H1 (cell line): Measurements from ENCODE around the gene FOXP4.

Experiments used
- CREB1 ChIP-seq: IDR thresholded peaks from 2 replicates; pipeline ENCODE4 v1.6.1; 2012; ENCODE audit warnings: inconsistent platforms
- EP300 ChIP-seq, 2 experiments: IDR thresholded peaks; 1 replicate in 1 of 2; 2 replicates in 1 of 2; pipeline ENCODE4 v1.6.1; 2011 to 2012; ENCODE audit warnings: low read depth in 2 of 2, low read length in 2 of 2, mild to moderate bottlenecking in 2 of 2, borderline replicate concordance in 1 of 2, inconsistent platforms in 1 of 2, moderate library complexity in 1 of 2
- RAD21 ChIP-seq, 2 experiments: IDR thresholded peaks in 1 of 2; conservative IDR thresholded peaks in 1 of 2; 2 replicates each; pipeline ENCODE4 v1.6.1; 2011; ENCODE audit warnings: low read depth in 2 of 2, low read length in 2 of 2, improper control_type of control experiment in 1 of 2, inconsistent platforms in 1 of 2, mild to moderate bottlenecking in 1 of 2, moderate library complexity in 1 of 2
- SRF ChIP-seq: IDR thresholded peaks from 2 replicates; pipeline ENCODE4 v1.6.1; 2011; ENCODE audit warnings: mild to moderate bottlenecking, low read depth, low read length, moderate library complexity
- YY1 ChIP-seq: IDR thresholded peaks from 2 replicates; pipeline ENCODE4 v1.6.1; 2011; ENCODE audit warnings: low read depth, mild to moderate bottlenecking, low read length
- TF ChIP-seq, protein P1 (sequence below): IDR thresholded peaks from 2 replicates; pipeline ENCODE4 v1.6.1; 2012; ENCODE audit warnings: low read length, inconsistent platforms
- TF ChIP-seq, protein P2 (sequence below): IDR thresholded peaks from 2 replicates; pipeline ENCODE4 v1.6.1; 2011; ENCODE audit warnings: low read depth, mild to moderate bottlenecking, low read length; ENCODE audit not compliant: insufficient read depth

DNA sequence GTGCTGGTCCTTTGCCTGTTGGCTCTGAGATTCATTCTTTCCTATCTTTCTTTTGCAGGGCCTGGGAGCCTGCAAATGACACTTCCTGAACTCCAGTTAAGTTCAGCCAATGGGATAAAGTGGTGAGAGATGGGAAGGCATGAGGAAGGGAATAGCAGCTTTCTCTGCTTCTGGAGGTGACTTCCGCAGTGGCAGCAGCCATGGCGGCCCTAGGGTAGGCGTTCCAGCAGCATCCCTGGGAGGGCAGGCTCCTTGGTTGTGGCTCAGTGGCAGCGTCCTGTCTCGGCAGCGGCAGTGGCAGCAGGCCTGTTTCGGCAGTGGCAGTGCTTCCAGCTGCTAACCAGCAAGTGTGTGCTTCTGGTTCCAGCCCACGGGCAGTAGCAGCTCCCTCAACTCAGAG is 84.8 kb downstream of the FOXP4 start:
- TF ChIP-seq YY1 (no peak), EP300 (IDR thresholded peaks at IDR 0.05; ENCODE audit: borderline replicate concordance in 1 of 2, low read depth in 2 of 2, low read length in 2 of 2) (no peak), SRF (no peak), CREB1 (no peak), RAD21 (IDR thresholded peaks at IDR 0.05 in 1 of 2, conservative IDR thresholded peaks at IDR 0.05 in 1 of 2; ENCODE audit: low read depth in 2 of 2, low read length in 2 of 2) (no peak)
- TF ChIP-seq, protein P1, sequence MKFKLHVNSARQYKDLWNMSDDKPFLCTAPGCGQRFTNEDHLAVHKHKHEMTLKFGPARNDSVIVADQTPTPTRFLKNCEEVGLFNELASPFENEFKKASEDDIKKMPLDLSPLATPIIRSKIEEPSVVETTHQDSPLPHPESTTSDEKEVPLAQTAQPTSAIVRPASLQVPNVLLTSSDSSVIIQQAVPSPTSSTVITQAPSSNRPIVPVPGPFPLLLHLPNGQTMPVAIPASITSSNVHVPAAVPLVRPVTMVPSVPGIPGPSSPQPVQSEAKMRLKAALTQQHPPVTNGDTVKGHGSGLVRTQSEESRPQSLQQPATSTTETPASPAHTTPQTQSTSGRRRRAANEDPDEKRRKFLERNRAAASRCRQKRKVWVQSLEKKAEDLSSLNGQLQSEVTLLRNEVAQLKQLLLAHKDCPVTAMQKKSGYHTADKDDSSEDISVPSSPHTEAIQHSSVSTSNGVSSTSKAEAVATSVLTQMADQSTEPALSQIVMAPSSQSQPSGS: no peak
- TF ChIP-seq, protein P2, sequence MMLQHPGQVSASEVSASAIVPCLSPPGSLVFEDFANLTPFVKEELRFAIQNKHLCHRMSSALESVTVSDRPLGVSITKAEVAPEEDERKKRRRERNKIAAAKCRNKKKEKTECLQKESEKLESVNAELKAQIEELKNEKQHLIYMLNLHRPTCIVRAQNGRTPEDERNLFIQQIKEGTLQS: no peak
